ENCODE results near the gene PEAK3. TPM values are rescaled to one million over a fixed set of nuclear protein-coding genes. Genes with fewer than 3 reads are reported as not detected.

The PEAK3 gene
- total and polyA plus RNA-seq, 9 of the 15 experiments (the other 6 are each of a cell fraction or from before 2014, with no cell fraction given), result 0.07 to 0.40 TPM; not detected in 7

DNA sequence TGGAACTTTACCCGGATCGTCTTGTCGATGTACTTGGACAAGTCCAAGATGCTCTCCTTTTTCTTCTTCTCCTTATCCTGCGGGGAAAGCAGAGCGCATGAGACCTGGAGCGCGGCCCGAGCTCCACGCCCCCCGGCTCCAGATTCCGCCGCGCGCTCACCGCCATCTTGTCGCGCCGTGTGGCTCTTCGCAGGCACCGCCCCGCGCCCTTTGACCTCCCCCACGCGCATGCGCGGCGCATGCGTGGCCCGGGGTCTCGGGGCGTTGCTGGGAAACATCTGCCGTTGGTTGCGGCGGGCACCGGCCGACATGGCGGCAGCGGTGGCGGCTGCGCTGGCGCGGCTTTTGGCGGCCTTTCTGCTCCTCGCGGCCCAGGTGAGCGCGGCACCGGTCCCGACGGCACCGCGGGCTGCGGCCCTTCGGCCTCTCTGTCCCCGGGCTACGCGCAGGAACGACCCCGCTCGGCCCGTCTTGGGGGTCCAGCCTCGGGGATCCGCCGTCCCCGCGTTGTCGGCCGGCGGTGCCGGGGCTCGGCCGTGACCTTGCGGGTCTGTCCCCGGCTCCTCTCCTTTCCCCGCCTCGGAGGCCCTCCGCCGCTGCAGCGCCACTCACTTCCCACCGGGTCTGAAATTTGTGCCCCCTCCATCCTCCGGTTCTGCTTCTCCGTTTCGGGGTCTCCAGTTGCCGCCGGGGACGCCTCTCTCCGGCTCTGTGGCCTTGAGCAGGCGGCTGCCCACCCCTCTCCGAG, 46.6 kb upstream of the PEAK3 start, which contains the start of the genes LSM7 and SPPL2B (continued):
- TF ChIP-seq ARID4B (CRISPR knock-in tag; IDR thresholded peaks at IDR 0.05) (peak; percentile 96), NR2C1 (IDR thresholded peaks at IDR 0.05) (peak; percentile 97), NR2C1 (tag; IDR thresholded peaks at IDR 0.05) (peak; percentile 98), MECOM (CRISPR knock-in tag; IDR thresholded peaks at IDR 0.05) (no peak), NKRF (IDR thresholded peaks at IDR 0.05; ENCODE audit: borderline replicate concordance) (peak; percentile 88), ZNF274 (IDR thresholded peaks at IDR 0.05; ENCODE audit: borderline replicate concordance, low read depth, low read length) (no peak), HDAC1 (IDR thresholded peaks at IDR 0.05) (peak in 1 of 2 experiments; percentile 86; a peak in 3 of 4 replicates), ZNF133 (CRISPR knock-in tag; IDR thresholded peaks at IDR 0.05) (no peak), ZNF24 (IDR thresholded peaks at IDR 0.05) (no peak), KDM1A (IDR thresholded peaks at IDR 0.05) (no peak), ZBTB1 (CRISPR knock-in tag; IDR thresholded peaks at IDR 0.05; ENCODE audit: borderline replicate concordance, low read depth) (0 out of 2 replicates have a peak, but pooled peaks have one; percentile 54), ARID1B (IDR thresholded peaks at IDR 0.05) (no peak), ZKSCAN3 (CRISPR knock-in tag; IDR thresholded peaks at IDR 0.05) (no peak), SMAD3 (CRISPR knock-in tag; conservative IDR thresholded peaks at IDR 0.05) (no peak)
- TF ChIP-seq, protein P1, sequence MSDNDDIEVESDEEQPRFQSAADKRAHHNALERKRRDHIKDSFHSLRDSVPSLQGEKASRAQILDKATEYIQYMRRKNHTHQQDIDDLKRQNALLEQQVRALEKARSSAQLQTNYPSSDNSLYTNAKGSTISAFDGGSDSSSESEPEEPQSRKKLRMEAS (CRISPR knock-in tag; IDR thresholded peaks at IDR 0.05), result peak; percentile 79
- TF ChIP-seq, protein P2, sequence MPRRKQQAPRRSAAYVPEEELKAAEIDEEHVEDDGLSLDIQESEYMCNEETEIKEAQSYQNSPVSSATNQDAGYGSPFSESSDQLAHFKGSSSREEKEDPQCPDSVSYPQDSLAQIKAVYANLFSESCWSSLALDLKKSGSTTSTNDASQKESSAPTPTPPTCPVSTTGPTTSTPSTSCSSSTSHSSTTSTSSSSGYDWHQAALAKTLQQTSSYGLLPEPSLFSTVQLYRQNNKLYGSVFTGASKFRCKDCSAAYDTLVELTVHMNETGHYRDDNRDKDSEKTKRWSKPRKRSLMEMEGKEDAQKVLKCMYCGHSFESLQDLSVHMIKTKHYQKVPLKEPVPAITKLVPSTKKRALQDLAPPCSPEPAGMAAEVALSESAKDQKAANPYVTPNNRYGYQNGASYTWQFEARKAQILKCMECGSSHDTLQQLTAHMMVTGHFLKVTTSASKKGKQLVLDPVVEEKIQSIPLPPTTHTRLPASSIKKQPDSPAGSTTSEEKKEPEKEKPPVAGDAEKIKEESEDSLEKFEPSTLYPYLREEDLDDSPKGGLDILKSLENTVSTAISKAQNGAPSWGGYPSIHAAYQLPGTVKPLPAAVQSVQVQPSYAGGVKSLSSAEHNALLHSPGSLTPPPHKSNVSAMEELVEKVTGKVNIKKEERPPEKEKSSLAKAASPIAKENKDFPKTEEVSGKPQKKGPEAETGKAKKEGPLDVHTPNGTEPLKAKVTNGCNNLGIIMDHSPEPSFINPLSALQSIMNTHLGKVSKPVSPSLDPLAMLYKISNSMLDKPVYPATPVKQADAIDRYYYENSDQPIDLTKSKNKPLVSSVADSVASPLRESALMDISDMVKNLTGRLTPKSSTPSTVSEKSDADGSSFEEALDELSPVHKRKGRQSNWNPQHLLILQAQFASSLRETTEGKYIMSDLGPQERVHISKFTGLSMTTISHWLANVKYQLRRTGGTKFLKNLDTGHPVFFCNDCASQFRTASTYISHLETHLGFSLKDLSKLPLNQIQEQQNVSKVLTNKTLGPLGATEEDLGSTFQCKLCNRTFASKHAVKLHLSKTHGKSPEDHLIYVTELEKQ (CRISPR knock-in tag; IDR thresholded peaks at IDR 0.05), result no peak
